GM19397 (cell line): ENCODE data around the gene ASIP.
"Not testable (repeated sequence)": the region's sequence is repeated elsewhere in the genome, so short reads cannot be mapped to it uniquely, and the experiment has no call there.

Experiments used
- ATAC-seq: cut with Tn5 transposase; IDR thresholded peaks from one replicate; pipeline ENCODE4 v1.9.1; 2021; ENCODE audit warnings: mild to moderate bottlenecking, moderate library complexity; ENCODE audit not compliant: unreplicated experiment

Gene ASIP

GRCh38 chr20:34242015-34242414 is 792 bp downstream of the ASIP start:
- ATAC-seq: not testable (repeated sequence)

GRCh38 chr20:34242879-34243278 is 1.7 kb downstream of the ASIP start:
- no peak for ATAC-seq

GRCh38 chr20:34243377-34243776 is 2.2 kb downstream of the ASIP start:
- ATAC-seq: no peak

GRCh38 chr20:34246126-34246626 is 5.0 kb downstream of the ASIP start:
- ATAC-seq: no peak

DNA sequence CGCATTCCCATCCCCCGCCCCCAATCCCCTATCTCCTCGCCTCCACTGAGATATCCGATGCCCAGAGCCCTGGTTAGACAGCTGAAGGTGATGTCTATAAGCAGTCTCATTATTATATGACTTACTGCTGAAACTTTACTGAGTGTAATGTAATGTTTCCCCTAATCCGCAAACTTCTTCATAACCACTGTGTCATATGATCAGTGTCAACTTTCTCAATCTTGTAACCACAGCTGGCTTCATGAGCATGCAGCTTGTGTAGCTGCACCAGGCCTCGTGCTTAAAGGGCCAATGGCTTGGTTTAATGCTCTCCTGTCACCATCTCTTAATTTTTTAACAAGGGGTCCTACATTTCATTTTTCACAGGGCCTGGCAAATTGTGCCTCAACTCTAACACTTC is 8.1 kb downstream of the ASIP start:
- no peak for ATAC-seq

- no peak for ATAC-seq
Observed at GRCh38 chr20:34250005-34250404, 8.8 kb downstream of the ASIP start.

GRCh38 chr20:34251619-34252018 is 10.4 kb downstream of the ASIP start:
- no peak for ATAC-seq

DNA sequence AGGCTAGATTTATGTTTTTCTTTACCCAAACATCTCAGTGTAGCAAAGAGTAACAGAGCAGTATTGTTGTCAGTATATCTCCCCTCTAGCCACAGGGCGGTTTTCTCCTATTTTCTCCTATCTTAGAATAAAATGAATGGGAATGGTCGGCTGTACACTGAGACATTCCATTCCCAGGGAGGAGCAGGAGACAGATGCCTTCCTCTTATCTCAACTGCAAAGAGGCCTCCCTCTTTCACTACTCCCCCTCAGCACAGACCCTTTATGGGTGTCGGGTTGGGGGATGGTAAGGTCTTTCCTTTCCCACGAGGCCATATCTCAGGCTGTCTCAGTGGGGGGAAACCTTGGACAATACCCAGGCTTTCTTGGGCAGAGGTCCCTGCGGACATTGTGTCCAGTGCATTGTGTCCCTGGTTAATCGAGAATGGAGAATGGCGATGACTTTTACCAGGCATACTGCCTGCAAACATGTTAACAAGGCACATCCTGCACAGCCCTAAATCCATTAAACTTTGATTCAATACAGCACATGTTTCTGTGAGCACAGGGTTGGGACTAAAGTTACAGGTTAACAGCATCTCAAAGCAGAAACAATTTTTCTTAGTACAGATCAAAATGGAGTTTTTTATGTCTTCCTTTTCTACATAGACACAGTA is 11.3 kb downstream of the ASIP start:
- ATAC-seq: not testable (repeated sequence)

DNA sequence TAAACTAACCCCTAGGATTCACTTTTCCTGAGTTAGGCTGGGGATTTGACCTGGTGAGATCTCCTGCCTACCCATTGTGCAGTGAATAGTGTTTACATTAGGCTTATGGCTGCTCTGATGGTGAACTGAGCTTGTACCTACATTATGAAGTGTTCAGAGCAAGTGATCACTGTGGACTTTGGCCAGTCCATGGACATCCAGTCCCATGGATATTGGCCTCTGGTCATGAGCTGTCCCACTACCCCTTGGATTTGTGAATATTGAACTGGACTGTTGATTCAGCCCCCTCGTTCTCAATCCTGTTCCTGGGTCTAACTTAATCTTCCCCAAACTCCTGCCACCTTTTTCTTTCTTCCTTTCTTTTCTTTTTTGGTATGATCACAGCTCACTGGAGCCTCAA is 13.8 kb downstream of the ASIP start:
- ATAC-seq: no peak

DNA sequence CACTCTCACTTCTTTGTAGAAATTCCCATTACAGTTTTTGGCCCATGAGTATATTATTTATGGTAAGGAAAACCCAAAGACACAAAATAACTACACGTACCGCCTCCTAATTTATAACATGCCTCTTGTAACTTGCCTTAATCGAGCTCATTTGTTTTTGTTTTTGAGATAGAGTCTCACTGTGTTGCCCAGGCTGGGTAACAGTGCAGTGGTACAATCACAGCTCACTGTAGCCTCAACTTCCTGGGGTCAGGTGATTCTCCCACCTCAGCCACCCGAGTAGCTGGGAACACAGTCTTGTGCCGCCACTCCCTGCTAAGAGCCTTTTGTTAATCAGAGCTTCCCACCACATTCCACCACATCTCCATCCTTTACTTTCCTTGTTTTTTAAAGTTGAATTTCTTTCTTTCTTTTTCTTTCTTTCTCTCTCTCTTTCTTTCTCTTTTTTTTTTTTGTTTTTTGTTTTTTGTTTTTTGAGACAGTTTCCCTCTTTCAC is 15.5 kb downstream of the ASIP start:
- no peak for ATAC-seq

DNA sequence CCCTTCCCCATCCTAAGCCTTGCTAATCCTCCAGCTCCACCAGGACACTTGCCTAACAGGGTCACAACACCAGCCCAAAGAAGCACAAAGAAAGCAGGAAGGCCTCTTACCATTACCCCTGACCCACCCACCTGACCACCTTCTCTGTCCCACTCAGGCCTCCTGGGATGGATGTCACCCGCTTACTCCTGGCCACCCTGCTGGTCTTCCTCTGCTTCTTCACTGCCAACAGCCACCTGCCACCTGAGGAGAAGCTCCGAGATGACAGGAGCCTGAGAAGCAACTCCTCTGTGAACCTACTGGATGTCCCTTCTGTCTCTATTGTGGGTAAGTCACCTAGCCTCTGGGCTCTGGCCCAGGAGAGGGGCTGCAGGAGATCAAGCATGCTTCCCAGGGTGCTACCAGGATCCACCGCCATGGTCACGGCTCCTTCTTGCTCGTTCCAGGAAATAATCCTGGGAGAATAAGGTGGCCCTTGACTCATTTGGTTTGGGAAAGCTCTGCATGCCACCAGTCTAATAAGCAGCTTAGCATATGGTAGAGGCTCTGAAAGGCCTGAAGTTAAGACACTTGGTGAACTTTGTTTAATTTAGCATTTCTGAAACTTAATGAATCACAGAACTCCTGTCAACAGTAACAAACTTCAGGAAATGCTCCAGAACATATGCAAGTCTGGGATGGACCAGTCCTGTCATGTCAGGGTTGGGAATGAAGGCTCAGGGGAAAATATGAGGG is 19.2 kb downstream of the ASIP start:
- no peak for ATAC-seq

DNA sequence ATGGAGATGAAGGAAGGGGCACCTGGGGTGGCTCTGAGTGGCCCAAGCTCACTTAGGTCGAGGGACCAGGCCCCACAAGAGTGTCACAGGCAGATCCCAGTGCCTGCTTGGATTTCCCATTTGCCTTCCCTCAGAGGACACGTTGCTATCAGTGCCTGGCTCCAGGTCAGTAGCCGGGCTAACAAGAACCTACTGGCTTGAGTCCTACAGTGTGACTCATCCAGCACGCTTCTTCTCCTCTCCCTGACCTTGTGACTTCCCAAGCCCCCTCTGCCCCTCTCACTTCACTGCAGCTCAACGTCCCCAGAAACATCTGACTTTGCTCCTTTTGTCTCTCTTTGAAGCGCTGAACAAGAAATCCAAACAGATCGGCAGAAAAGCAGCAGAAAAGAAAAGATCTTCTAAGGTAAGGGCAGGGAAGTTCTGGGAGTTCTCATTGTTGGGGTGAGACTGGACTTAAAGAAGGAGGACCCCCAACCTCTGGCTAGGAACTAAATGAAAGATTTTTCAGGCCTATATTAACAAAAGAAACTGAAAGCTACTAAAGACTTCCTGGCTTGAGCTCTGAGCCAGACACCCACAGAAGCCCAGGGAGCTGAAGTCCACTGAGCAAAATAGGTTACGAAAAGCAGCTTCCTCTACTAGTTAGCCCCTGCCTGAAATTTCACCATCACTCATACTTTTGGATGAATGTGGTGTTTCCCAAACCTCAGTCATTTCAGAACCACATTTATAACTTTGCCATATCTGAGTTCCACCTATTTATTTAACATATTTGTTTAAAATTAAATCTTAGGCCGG is 21.5 kb downstream of the ASIP start:
- no peak for ATAC-seq

DNA sequence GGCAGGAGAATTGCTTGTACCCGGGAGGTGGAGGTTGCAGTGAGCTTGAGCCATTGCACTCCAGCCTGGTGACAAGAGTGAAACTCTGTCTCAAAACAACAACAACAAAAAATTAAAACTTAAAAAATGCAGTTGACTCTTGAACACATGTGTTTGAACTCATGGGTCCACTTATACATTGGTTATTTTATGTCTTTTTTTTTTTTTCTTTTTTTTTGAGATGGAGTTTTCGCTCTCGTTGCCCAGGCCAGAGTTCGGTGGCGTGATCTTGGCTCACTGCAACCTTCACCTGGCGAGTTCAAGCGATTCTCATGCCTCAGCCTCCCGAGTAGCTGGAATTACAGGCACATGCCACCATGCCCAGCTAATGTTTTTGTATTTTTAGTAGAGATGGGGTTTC is 22.2 kb downstream of the ASIP start:
- ATAC-seq: not testable (repeated sequence)

GRCh38 chr20:34264141-34264540 is 22.9 kb downstream of the ASIP start:
- ATAC-seq: no peak

DNA sequence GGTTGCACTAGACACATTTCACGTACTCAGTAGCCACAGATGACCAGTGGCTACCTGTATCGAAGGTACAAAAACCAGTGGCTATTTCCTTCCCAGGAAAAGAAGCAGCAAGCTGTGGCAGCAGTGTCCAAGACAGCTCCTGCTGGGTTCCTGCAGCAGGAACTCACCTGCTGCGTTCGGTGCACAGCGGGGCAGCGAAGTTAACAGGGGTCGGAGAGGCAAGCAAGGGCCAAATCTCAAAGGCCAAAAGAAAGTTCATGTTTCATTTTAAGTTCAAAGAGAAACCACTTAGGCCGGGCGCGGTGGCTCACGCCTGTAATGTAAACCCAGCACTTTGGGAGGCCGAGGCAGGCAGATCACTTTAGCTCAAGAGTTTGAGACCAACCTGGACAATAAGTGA is 26.9 kb downstream of the ASIP start:
- no peak for ATAC-seq

GRCh38 chr20:34268851-34269636 is 27.8 kb downstream of the ASIP start:
- no peak for ATAC-seq

DNA sequence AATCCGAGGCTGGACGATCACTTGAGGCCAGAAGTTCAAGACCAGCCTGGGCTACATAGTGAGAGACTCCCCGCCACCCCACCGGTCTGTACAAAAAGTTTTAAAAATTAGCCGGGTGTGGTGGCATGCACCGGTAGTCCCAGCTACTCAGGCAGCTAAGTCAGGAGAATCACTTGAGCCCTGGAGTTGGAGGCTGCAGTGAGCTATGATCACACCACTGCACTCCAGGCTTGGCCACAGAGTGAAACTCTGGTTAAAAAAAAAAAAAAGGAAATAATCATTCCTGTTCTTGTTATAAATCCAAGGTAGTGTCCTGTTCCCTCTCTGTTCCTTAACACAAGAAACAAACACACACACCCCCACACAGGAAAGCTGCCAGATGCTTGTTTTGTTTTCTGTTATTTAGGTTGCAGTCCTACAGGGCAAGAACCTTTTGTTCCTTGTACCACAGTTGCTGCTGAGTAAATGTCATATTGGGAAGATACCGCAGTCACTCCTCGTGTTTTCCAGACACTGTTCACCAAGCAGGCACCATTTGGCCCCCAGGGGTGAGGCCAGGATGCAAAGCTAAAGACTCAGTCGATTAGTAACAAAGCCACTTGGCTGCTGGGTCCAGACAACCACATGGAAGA is 28.9 kb downstream of the ASIP start:
- no peak for ATAC-seq

GRCh38 chr20:34271956-34272355 is 30.7 kb downstream of the ASIP start:
- no peak for ATAC-seq

GRCh38 chr20:34274694-34275093 is 33.5 kb downstream of the ASIP start:
- ATAC-seq: no peak

DNA sequence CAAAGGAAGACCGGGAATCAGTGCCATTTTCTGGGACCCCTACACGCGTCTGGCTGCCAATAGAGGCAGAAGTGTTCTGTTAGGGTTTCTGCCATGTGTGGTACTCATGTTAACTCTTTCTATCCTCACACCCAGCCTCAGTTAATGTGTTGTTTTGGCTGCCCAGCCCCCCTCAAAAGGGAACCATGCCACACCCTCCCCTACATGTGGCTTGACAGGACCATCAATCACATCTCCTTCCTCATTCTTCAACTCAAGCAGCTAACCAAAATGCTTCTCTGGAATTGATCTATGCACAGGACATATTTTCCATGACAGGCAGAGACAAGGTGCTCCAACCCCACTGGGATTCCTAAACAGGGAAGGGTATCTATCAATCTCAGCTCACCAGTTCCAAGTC is 40.0 kb downstream of the ASIP start:
- ATAC-seq: no peak
